Trophoblast cell (in vitro differentiated cells and primary cell): ENCODE measurements around the gene ALDH3B2.
"Not testable (repeated sequence)": the region's sequence is repeated elsewhere in the genome, so short reads cannot be mapped to it uniquely, and the experiment has no call there.

Experiments used
- DNase-seq, 2 donors: peaks; one replicate each; pipeline ENCODE4 v3.0.0-alpha.2; 2016
- H2AFZ ChIP-seq: 2 replicates; pipeline ENCODE4 v1.6.1; 2013; ENCODE audit warnings: low read length, moderate library complexity, mild to moderate bottlenecking; ENCODE audit not compliant: insufficient read depth, poor library complexity
- H2AK5ac ChIP-seq: 2 replicates; pipeline ENCODE4 v1.6.1; 2013; ENCODE audit warnings: mild to moderate bottlenecking, low read length
- H2BK120ac ChIP-seq: 2 replicates; pipeline ENCODE4 v1.6.1; 2013; ENCODE audit warnings: low read length, mild to moderate bottlenecking, moderate library complexity; ENCODE audit not compliant: insufficient read depth, poor library complexity
- H2BK12ac ChIP-seq: 2 replicates; pipeline ENCODE4 v1.6.1; 2013; ENCODE audit warnings: mild to moderate bottlenecking, low read length, moderate library complexity
- H2BK5ac ChIP-seq: 2 replicates; pipeline ENCODE4 v1.6.1; 2013; ENCODE audit warnings: low read length, low read depth, moderate library complexity, mild to moderate bottlenecking; ENCODE audit not compliant: poor library complexity
- H3K14ac ChIP-seq: 2 replicates; pipeline ENCODE4 v1.6.1; 2013; ENCODE audit warnings: mild to moderate bottlenecking, low read length
- H3K18ac ChIP-seq: 2 replicates; pipeline ENCODE4 v1.6.1; 2013; ENCODE audit warnings: mild to moderate bottlenecking, low read length
- H3K23ac ChIP-seq: 2 replicates; pipeline ENCODE4 v1.6.1; 2013; ENCODE audit warnings: low read length
- H3K27ac ChIP-seq: 2 replicates; pipeline ENCODE4 v1.5.1; 2013; ENCODE audit warnings: low read depth, mild to moderate bottlenecking, inconsistent platforms, low read length, moderate library complexity
- H3K27me3 ChIP-seq: 2 replicates; pipeline ENCODE4 v1.6.1; 2013; ENCODE audit warnings: inconsistent platforms, mild to moderate bottlenecking, low read length, moderate library complexity; ENCODE audit not compliant: insufficient read depth
- H3K36me3 ChIP-seq, 2 experiments: 1 replicate in 1 of 2; 2 replicates in 1 of 2; pipeline ENCODE4 v1.6.1; 2013; ENCODE audit warnings: low read length in 2 of 2, mild to moderate bottlenecking in 2 of 2, moderate library complexity in 1 of 2; ENCODE audit not compliant: insufficient read depth in 2 of 2, control insufficient read depth in 1 of 2
- H3K4ac ChIP-seq: 2 replicates; pipeline ENCODE4 v1.6.1; 2013; ENCODE audit warnings: low read depth, mild to moderate bottlenecking, low read length, moderate library complexity
- H3K4me1 ChIP-seq, 2 experiments: 1 replicate in 1 of 2; 2 replicates in 1 of 2; pipeline ENCODE4 v1.6.1; 2013; ENCODE audit warnings: low read length in 2 of 2, mild to moderate bottlenecking in 2 of 2, moderate library complexity in 1 of 2; ENCODE audit not compliant: insufficient read depth in 2 of 2, control insufficient read depth in 1 of 2
- H3K4me2 ChIP-seq: 2 replicates; pipeline ENCODE4 v1.6.1; 2013; ENCODE audit warnings: inconsistent platforms, mild to moderate bottlenecking, low read length, moderate library complexity
- H3K4me3 ChIP-seq: 2 replicates; pipeline ENCODE4 v1.5.1; 2013; ENCODE audit warnings: mild to moderate bottlenecking, low read depth, low read length, inconsistent platforms
- H3K79me1 ChIP-seq: one replicate; pipeline ENCODE4 v1.6.1; 2013; ENCODE audit warnings: low read length
- H3K79me2 ChIP-seq: 2 replicates; pipeline ENCODE4 v1.6.1; 2013; ENCODE audit warnings: low read length, mild to moderate bottlenecking; ENCODE audit not compliant: control insufficient read depth, insufficient read depth, poor library complexity
- H3K9ac ChIP-seq: 2 replicates; pipeline ENCODE4 v1.6.1; 2013; ENCODE audit warnings: mild to moderate bottlenecking, low read length
- H3K9me3 ChIP-seq: 2 replicates; pipeline ENCODE4 v1.6.1; 2013; ENCODE audit warnings: low read depth, mild to moderate bottlenecking, control low read depth, inconsistent platforms, low read length; ENCODE audit not compliant: insufficient read depth
- H4K12ac ChIP-seq: 2 replicates; pipeline ENCODE4 v1.6.1; 2013; ENCODE audit warnings: low read depth, mild to moderate bottlenecking, low read length, moderate library complexity
- H4K8ac ChIP-seq: 2 replicates; pipeline ENCODE4 v1.6.1; 2013; ENCODE audit warnings: low read depth, mild to moderate bottlenecking, low read length, moderate library complexity
- H4K91ac ChIP-seq: one replicate; pipeline ENCODE4 v1.6.1; 2013; ENCODE audit warnings: low read depth, mild to moderate bottlenecking, low read length, moderate library complexity
- WGBS: extraction: QIAGEN DNeasy Blood & Tissue Kit; methylation state at CpG from one replicate; pipeline ENCODE4 v1.1.7; 2013; ENCODE audit warnings: missing lambda C conversion rate; ENCODE audit not compliant: insufficient read length, insufficient coverage; ENCODE audit errors: extremely low coverage; 5-methylcytosine and 5-hydroxymethylcytosine counted together

Gene ALDH3B2

GRCh38 chr11:67638535-67639437, 35.6 kb downstream of the ALDH3B2 start:
- no peak overlapping the region for H4K91ac ChIP-seq
- H3K36me3 ChIP-seq, result no peaks in the 10 kb centered on the region
- no peak overlapping the region for H3K4me3 ChIP-seq
- no peak overlapping the region for H2BK12ac ChIP-seq
- H4K12ac ChIP-seq, result no peak overlapping the region
- H3K4me1 ChIP-seq, result no peaks in the 10 kb centered on the region
- no peak overlapping the region for H2BK120ac ChIP-seq
- no CpG with 5 or more reads among the region's 24 CpGs for WGBS
- H2AFZ ChIP-seq, result no peak overlapping the region
- H3K14ac ChIP-seq, result no peak overlapping the region
- no peak overlapping the region for H3K9ac ChIP-seq
- H3K79me1 ChIP-seq, result no peaks in the 10 kb centered on the region
- H3K4me2 ChIP-seq, result no peak overlapping the region
- no peak overlapping the region for H3K18ac ChIP-seq
- no peaks in the 10 kb centered on the region for H3K79me2 ChIP-seq
- no peak for DNase-seq
- peaks cover 8% of the 10 kb centered on the region for H3K9me3 ChIP-seq
- H2AK5ac ChIP-seq, result no peak overlapping the region
- H3K4ac ChIP-seq, result no peak overlapping the region
- no peak overlapping the region for H3K23ac ChIP-seq
- H2BK5ac ChIP-seq, result no peak overlapping the region
- H3K27ac ChIP-seq, result no peak overlapping the region
- H3K27me3 ChIP-seq, result no peaks in the 10 kb centered on the region
- H4K8ac ChIP-seq, result no peak overlapping the region

GRCh38 chr11:67637441-67637840, 37.0 kb downstream of the ALDH3B2 start:
- not testable (repeated sequence) for H2AFZ ChIP-seq, H2BK120ac ChIP-seq, H3K27me3 ChIP-seq, H3K14ac ChIP-seq, H2BK5ac ChIP-seq, H3K18ac ChIP-seq, H2BK12ac ChIP-seq, H3K4ac ChIP-seq, H3K23ac ChIP-seq, H3K79me2 ChIP-seq, H3K36me3 ChIP-seq, H3K4me2 ChIP-seq, H3K27ac ChIP-seq, H3K4me1 ChIP-seq, H3K9ac ChIP-seq, H2AK5ac ChIP-seq, H4K91ac ChIP-seq, DNase-seq, H4K12ac ChIP-seq, H3K4me3 ChIP-seq, H3K9me3 ChIP-seq, H4K8ac ChIP-seq, H3K79me1 ChIP-seq
- WGBS, result no CpG with 5 or more reads among the region's 3 CpGs

- no peak overlapping the region for H2AK5ac ChIP-seq
- H2AFZ ChIP-seq, result no peak overlapping the region
- no peak overlapping the region for H2BK120ac ChIP-seq
- H2BK12ac ChIP-seq, result no peak overlapping the region
- no peaks in the 10 kb centered on the region for H3K4me1 ChIP-seq
- no peak overlapping the region for H3K9ac ChIP-seq
- H3K18ac ChIP-seq, result no peak overlapping the region
- H3K23ac ChIP-seq, result no peak overlapping the region
- H3K4me2 ChIP-seq, result no peak overlapping the region
- peaks cover 10% of the 10 kb centered on the region for H3K9me3 ChIP-seq
- no peak overlapping the region for H2BK5ac ChIP-seq
- H3K14ac ChIP-seq, result no peak overlapping the region
- H3K79me1 ChIP-seq, result no peaks in the 10 kb centered on the region
- no peak overlapping the region for H3K4ac ChIP-seq
- DNase-seq, result no peak
- WGBS, result no CpG with 5 or more reads among the region's 6 CpGs
- H3K36me3 ChIP-seq, result no peaks in the 10 kb centered on the region
- H4K12ac ChIP-seq, result no peak overlapping the region
- no peaks in the 10 kb centered on the region for H3K79me2 ChIP-seq
- H3K27me3 ChIP-seq, result no peaks in the 10 kb centered on the region
- H4K8ac ChIP-seq, result no peak overlapping the region
- no peak overlapping the region for H3K4me3 ChIP-seq
- H4K91ac ChIP-seq, result no peak overlapping the region
- no peak overlapping the region for H3K27ac ChIP-seq
These were observed 37.5 kb downstream of the ALDH3B2 start for GRCh38 chr11:67636962-67637361.

- H3K4me2 ChIP-seq, result no peak overlapping the region
- H3K18ac ChIP-seq, result no peak overlapping the region
- no peak overlapping the region for H3K23ac ChIP-seq
- no peak overlapping the region for H2BK5ac ChIP-seq
- H3K4ac ChIP-seq, result no peak overlapping the region
- no peak overlapping the region for H2BK120ac ChIP-seq
- H2AFZ ChIP-seq, result no peak overlapping the region
- no peak overlapping the region for H3K27ac ChIP-seq
- no peaks in the 10 kb centered on the region for H3K27me3 ChIP-seq
- no peaks in the 10 kb centered on the region for H3K79me2 ChIP-seq
- WGBS, result no CpG with 5 or more reads among the region's 4 CpGs
- peaks cover 4 to 5% of the 10 kb centered on the region in 2 experiments for H3K4me1 ChIP-seq
- H2AK5ac ChIP-seq, result no peak overlapping the region
- no peak overlapping the region for H2BK12ac ChIP-seq
- H3K9me3 ChIP-seq, result peaks cover 7% of the 10 kb centered on the region
- H3K4me3 ChIP-seq, result no peak overlapping the region
- no peak overlapping the region for H3K9ac ChIP-seq
- no peak overlapping the region for H3K14ac ChIP-seq
- H4K8ac ChIP-seq, result no peak overlapping the region
- DNase-seq, result no peak
- H3K79me1 ChIP-seq, result peaks cover 4% of the 10 kb centered on the region
- no peak overlapping the region for H4K91ac ChIP-seq
- H3K36me3 ChIP-seq, result no peaks in the 10 kb centered on the region
- no peak overlapping the region for H4K12ac ChIP-seq
These were observed 39.2 kb downstream of the ALDH3B2 start for GRCh38 chr11:67635231-67635521.
